Tibial nerve (tissue), 4 donors: ENCODE results near the gene CCL20.

ENCODE experiments used
- EP300 ChIP-seq, 2 donors: sonication (generic); formaldehyde crosslinking; IDR thresholded peaks; one replicate each; pipeline ENCODE4 v1.6.1; 2017; ENCODE audit warnings: antibody characterized with exemption in 2 of 2, mild to moderate bottlenecking in 1 of 2
- POLR2A ChIP-seq, 2 donors: fragments of 450-650 bp; IDR thresholded peaks; one replicate each; pipeline ENCODE4 v1.6.1; 2017; ENCODE audit warnings: antibody characterized with exemption in 2 of 2, mild to moderate bottlenecking in 2 of 2, moderate library complexity in 2 of 2
- TF ChIP-seq, protein P1 (sequence below), 5 experiments: fragments of 200-600 bp in 3 of 5; fragments of 450-650 bp in 2 of 5; sonication (generic) in 3 of 5; IDR thresholded peaks; one replicate each; pipeline ENCODE4 v1.5.1; 2016 to 2019; ENCODE audit warnings: antibody characterized with exemption in 5 of 5, mild to moderate bottlenecking in 3 of 5, moderate library complexity in 2 of 5

DNA sequence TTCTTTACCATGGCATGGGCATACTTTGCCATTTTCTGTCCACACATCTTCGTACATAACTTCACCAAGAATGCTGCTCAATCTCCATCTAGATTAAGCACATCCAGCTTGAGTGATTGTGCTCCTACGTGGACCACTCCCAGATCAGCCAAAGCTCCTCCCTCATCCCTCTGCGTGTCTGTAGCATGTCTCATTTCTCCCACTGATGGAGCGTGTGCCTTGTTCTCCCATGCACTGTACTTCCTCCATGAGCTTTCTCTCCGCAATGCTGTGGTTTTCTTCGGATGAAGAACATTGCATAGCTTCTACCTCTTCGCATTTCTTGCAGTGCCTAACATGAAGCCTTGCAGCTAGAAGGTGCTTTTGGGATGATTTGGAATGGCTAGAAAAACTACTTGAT, 13.5 kb downstream of the CCL20 start:
- TF ChIP-seq, protein P1, sequence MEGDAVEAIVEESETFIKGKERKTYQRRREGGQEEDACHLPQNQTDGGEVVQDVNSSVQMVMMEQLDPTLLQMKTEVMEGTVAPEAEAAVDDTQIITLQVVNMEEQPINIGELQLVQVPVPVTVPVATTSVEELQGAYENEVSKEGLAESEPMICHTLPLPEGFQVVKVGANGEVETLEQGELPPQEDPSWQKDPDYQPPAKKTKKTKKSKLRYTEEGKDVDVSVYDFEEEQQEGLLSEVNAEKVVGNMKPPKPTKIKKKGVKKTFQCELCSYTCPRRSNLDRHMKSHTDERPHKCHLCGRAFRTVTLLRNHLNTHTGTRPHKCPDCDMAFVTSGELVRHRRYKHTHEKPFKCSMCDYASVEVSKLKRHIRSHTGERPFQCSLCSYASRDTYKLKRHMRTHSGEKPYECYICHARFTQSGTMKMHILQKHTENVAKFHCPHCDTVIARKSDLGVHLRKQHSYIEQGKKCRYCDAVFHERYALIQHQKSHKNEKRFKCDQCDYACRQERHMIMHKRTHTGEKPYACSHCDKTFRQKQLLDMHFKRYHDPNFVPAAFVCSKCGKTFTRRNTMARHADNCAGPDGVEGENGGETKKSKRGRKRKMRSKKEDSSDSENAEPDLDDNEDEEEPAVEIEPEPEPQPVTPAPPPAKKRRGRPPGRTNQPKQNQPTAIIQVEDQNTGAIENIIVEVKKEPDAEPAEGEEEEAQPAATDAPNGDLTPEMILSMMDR (IDR thresholded peaks at IDR 0.05) = no peak
- no peak for TF ChIP-seq POLR2A (IDR thresholded peaks at IDR 0.05)
- TF ChIP-seq EP300 (IDR thresholded peaks at IDR 0.05) = no peak
